GM23248 (cell line): Measurements from ENCODE around the gene ANKRD30B. TPM values are rescaled to one million over a fixed set of nuclear protein-coding genes. Genes with fewer than 3 reads are reported as not detected.
"Not testable (repeated sequence)": the region's sequence is repeated elsewhere in the genome, so short reads cannot be mapped to it uniquely, and the experiment has no call there.

ENCODE experiments used
- DNase-seq: peaks from one replicate; pipeline ENCODE4 v3.0.0-alpha.2; 2015
- H2AFZ ChIP-seq: fragments of 200-600 bp; sonication (generic); 2 replicates; pipeline ENCODE4 v1.6.1; 2016; ENCODE audit warnings: antibody characterized with exemption
- H3F3A ChIP-seq: fragments of 200-600 bp; sonication (generic); 2 replicates; pipeline ENCODE4 v1.6.1; 2016; ENCODE audit warnings: mild to moderate bottlenecking, antibody characterized with exemption, mixed run types; ENCODE audit not compliant: insufficient read depth
- H3K27ac ChIP-seq: fragments of 200-600 bp; sonication (generic); 2 replicates; pipeline ENCODE4 v1.5.1; 2016; ENCODE audit warnings: mild to moderate bottlenecking
- H3K27me3 ChIP-seq: fragments of 200-600 bp; sonication (generic); replicated peaks from 2 replicates; pipeline ENCODE4 v1.6.1; 2016; ENCODE audit warnings: mild to moderate bottlenecking; ENCODE audit not compliant: insufficient read depth
- H3K36me3 ChIP-seq: fragments of 200-600 bp; sonication (generic); 2 replicates; pipeline ENCODE4 v1.6.1; 2016; ENCODE audit warnings: low read depth, mild to moderate bottlenecking
- H3K4me1 ChIP-seq: fragments of 200-600 bp; sonication (generic); 2 replicates; pipeline ENCODE4 v1.6.1; 2016; ENCODE audit warnings: mild to moderate bottlenecking; ENCODE audit not compliant: insufficient read depth
- H3K4me2 ChIP-seq: fragments of 200-600 bp; sonication (generic); one replicate; pipeline ENCODE4 v1.6.1; 2016; ENCODE audit warnings: mild to moderate bottlenecking; ENCODE audit not compliant: unreplicated experiment
- H3K4me3 ChIP-seq: fragments of 200-600 bp; sonication (generic); 2 replicates; pipeline ENCODE4 v1.5.1; 2016; ENCODE audit warnings: mild to moderate bottlenecking
- H3K79me2 ChIP-seq: fragments of 200-600 bp; sonication (generic); 2 replicates; pipeline ENCODE4 v1.6.1; 2016; ENCODE audit warnings: mild to moderate bottlenecking; ENCODE audit not compliant: insufficient read depth
- H3K9ac ChIP-seq: fragments of 200-600 bp; sonication (generic); 2 replicates; pipeline ENCODE4 v1.6.1; 2016; ENCODE audit warnings: mild to moderate bottlenecking
- H3K9me2 ChIP-seq: fragments of 200-600 bp; sonication (generic); 2 replicates; pipeline ENCODE4 v1.6.1; 2016; ENCODE audit warnings: mixed run types, mild to moderate bottlenecking, moderate library complexity; ENCODE audit not compliant: insufficient read depth
- H3K9me3 ChIP-seq: fragments of 200-600 bp; sonication (generic); one replicate; pipeline ENCODE4 v1.6.1; 2017; ENCODE audit warnings: low read depth
- H4K20me1 ChIP-seq: fragments of 200-600 bp; sonication (generic); 2 replicates; pipeline ENCODE4 v1.6.0; 2016; ENCODE audit not compliant: insufficient read depth
- EZH2 ChIP-seq: fragments of 200-600 bp; sonication (generic); IDR thresholded peaks from 2 replicates; pipeline ENCODE4 v1.6.1; 2018; ENCODE audit warnings: antibody characterized with exemption, mild to moderate bottlenecking; ENCODE audit not compliant: insufficient read depth, poor library complexity, severe bottlenecking
- EZH2phosphoT487 ChIP-seq: fragments of 200-600 bp; sonication (generic); IDR thresholded peaks from 2 replicates; pipeline ENCODE4 v1.6.1; 2018; ENCODE audit warnings: antibody characterized with exemption, moderate library complexity, mild to moderate bottlenecking, low read depth; ENCODE audit not compliant: insufficient read depth
- whole genome bisulfite sequencing, 2 experiments: methylation state at CpG; one replicate each; pipeline ENCODE4 v1.1.6; 2015 to 2017; ENCODE audit warnings: low lambda C conversion rate in 2 of 2, low coverage in 1 of 2; ENCODE audit errors: missing lambda C conversion rate in 2 of 2; 5-methylcytosine and 5-hydroxymethylcytosine counted together
- in situ Hi-C: fragments of 300-500 bp; cut with MboI; formaldehyde crosslinking; loops from 2 replicates; pipeline ENCODE4 v1.15.0; 2020
- polyA plus RNA-seq: library from polyadenylated mRNA; unstranded; fragments of >200 nt; fragmentation: Nextera tagmentation; extraction: Ambion mirVana; gene quantifications from 2 replicates; pipeline ENCODE4 v1.2.1, GENCODE V29; 2016
- total RNA-seq: library from RNA; depleted of rRNA; stranded (reverse); fragments of >200 nt; shearing (Covaris generic); gene quantifications from 2 replicates; pipeline ENCODE4 v1.2.3, GENCODE V29; 2014

ANKRD30B gene
- total and polyA plus RNA-seq, 2 experiments from 2014 or later: not detected

DNA sequence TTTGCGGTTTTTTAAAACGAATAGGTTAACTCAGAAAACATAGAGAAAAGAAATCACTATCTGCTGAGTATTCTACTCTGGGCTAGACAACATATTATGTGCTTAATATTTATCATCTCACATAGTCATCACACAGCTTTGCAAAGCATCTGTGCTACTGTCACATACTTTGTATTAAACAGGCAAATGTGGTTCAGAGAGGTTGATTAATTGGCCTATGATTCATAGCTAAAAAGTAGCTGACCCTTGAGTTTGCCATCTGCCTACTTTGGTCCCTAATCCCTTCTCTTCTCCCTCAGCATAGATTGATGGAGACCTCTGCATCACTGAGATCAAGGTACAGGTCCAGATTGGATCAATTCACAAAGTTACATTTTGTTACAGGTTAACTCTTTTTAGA, 21.4 kb downstream of the ANKRD30B start:
- Histone ChIP-seq H3K4me1 (no peaks in the 10 kb centered on the region), H3K27ac (no peak overlapping the region), H3K27me3 (no peaks in the 10 kb centered on the region), H3K36me3 (no peaks in the 10 kb centered on the region), H3F3A (no peaks in the 10 kb centered on the region), H3K9me2 (no peaks in the 10 kb centered on the region), H4K20me1 (no peaks in the 10 kb centered on the region), H3K4me2 (no peak overlapping the region), H3K79me2 (no peaks in the 10 kb centered on the region), H3K9ac (no peak overlapping the region), H3K4me3 (no peak overlapping the region), H2AFZ (no peak overlapping the region), H3K9me3 (no peaks in the 10 kb centered on the region)
- DNase-seq: no peak
- TF ChIP-seq EZH2phosphoT487 (no peak), EZH2 (no peak)
- in situ Hi-C loops: no loop called here
- 28 to 56% methylated on average over 2 of the region's 2 CpGs for WGBS, 2 experiments

- no peaks in the 10 kb centered on the region for H3K27me3 ChIP-seq
- H3K9me3 ChIP-seq: peaks cover 3% of the 10 kb centered on the region
- H3K9ac ChIP-seq: no peak overlapping the region
- H3K27ac ChIP-seq: no peak overlapping the region
- H2AFZ ChIP-seq: no peak overlapping the region
- H4K20me1 ChIP-seq: no peaks in the 10 kb centered on the region
- no peak overlapping the region for H3K4me2 ChIP-seq
- no peaks in the 10 kb centered on the region for H3K79me2 ChIP-seq
- no peak overlapping the region for H3K4me3 ChIP-seq
- no peak for TF ChIP-seq EZH2phosphoT487
- no peak for TF ChIP-seq EZH2
- H3K9me2 ChIP-seq: no peaks in the 10 kb centered on the region
- WGBS, 2 experiments: 37 to 39% methylated on average over 2 of the region's 2 CpGs
- H3F3A ChIP-seq: no peaks in the 10 kb centered on the region
- no peaks in the 10 kb centered on the region for H3K36me3 ChIP-seq
- in situ Hi-C loops: no loop called here
- no peak for DNase-seq
- no peaks in the 10 kb centered on the region for H3K4me1 ChIP-seq
Observed at GRCh38 chr18:14776801-14777200, 28.8 kb downstream of the ANKRD30B start.

GRCh38 chr18:14781671-14782070, 33.7 kb downstream of the ANKRD30B start:
- Histone ChIP-seq H4K20me1 (no peaks in the 10 kb centered on the region), H3K9me2 (no peaks in the 10 kb centered on the region), H3K36me3 (no peaks in the 10 kb centered on the region), H2AFZ (no peak overlapping the region), H3K9me3 (peaks cover 3% of the 10 kb centered on the region), H3K79me2 (no peaks in the 10 kb centered on the region), H3K4me1 (no peaks in the 10 kb centered on the region), H3F3A (no peaks in the 10 kb centered on the region), H3K4me3 (no peak overlapping the region), H3K27ac (no peak overlapping the region), H3K4me2 (no peak overlapping the region), H3K9ac (no peak overlapping the region), H3K27me3 (no peaks in the 10 kb centered on the region)
- no peak for DNase-seq
- WGBS, 2 experiments: 17 to 24% methylated on average over 3 of the region's 3 CpGs
- in situ Hi-C loops: no loop called here
- TF ChIP-seq EZH2phosphoT487 (no peak), EZH2 (no peak)

DNA sequence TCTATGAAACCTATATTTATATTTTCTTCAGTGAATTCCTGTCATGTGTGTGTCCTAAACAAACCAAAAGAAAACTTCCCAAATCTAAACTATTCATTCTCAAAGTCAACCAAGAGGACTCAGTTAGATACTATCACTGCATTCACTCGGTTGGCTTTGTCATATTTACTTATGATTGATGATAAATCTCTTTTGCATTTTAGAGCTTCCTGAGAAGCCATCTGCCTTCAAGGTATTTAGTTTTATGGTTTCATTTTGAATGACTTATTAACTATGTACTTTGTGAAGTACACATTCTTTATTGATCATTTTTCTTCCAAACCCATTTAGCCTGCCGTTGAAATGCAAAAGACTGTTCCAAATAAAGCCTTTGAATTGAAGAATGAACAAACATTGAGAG, 36.2 kb downstream of the ANKRD30B start:
- Histone ChIP-seq H3K9me3 (peaks cover 2% of the 10 kb centered on the region), H3K4me3 (no peak overlapping the region), H3K4me1 (no peaks in the 10 kb centered on the region), H3K4me2 (no peak overlapping the region), H3K9ac (no peak overlapping the region), H3K36me3 (no peaks in the 10 kb centered on the region), H3K9me2 (no peaks in the 10 kb centered on the region), H3K79me2 (no peaks in the 10 kb centered on the region), H4K20me1 (no peaks in the 10 kb centered on the region), H3K27me3 (no peaks in the 10 kb centered on the region), H3K27ac (no peak overlapping the region), H3F3A (no peaks in the 10 kb centered on the region), H2AFZ (no peak overlapping the region)
- no peak for TF ChIP-seq EZH2
- TF ChIP-seq EZH2phosphoT487: no peak
- no peak for DNase-seq
- 25 to 27% methylated on average over 2 of the region's 2 CpGs for WGBS, 2 experiments
- in situ Hi-C loops: no loop called here

GRCh38 chr18:14796876-14797275, 48.9 kb downstream of the ANKRD30B start:
- H3K9me2 ChIP-seq, H3K4me2 ChIP-seq, H3K4me1 ChIP-seq, H3F3A ChIP-seq, H2AFZ ChIP-seq, H3K27me3 ChIP-seq, H3K9me3 ChIP-seq, H3K79me2 ChIP-seq, H3K36me3 ChIP-seq, H3K4me3 ChIP-seq, H3K9ac ChIP-seq, in situ Hi-C loops, H3K27ac ChIP-seq, H4K20me1 ChIP-seq, DNase-seq: not testable (repeated sequence)
- 21 to 29% methylated on average over 3 of the region's 3 CpGs for WGBS, 2 experiments

GRCh38 chr18:14797969-14798764, 50.2 kb downstream of the ANKRD30B start:
- H3K4me3 ChIP-seq: not testable (repeated sequence)

GRCh38 chr18:14811081-14811480, 63.1 kb downstream of the ANKRD30B start:
- H3K9ac ChIP-seq, DNase-seq, H3K36me3 ChIP-seq, H3K4me3 ChIP-seq, H3K4me1 ChIP-seq, in situ Hi-C loops, H2AFZ ChIP-seq, H3K4me2 ChIP-seq, H4K20me1 ChIP-seq, H3K27me3 ChIP-seq, H3K9me3 ChIP-seq, H3K79me2 ChIP-seq, H3K9me2 ChIP-seq, H3K27ac ChIP-seq, H3F3A ChIP-seq: not testable (repeated sequence)
- WGBS, 2 experiments: 50 to 59% methylated on average over 13 of the region's 13 CpGs

More at GRCh38 chr18:14797969-14798764, 50.2 kb downstream of the ANKRD30B start:
- H3K36me3 ChIP-seq, H3K9me3 ChIP-seq, in situ Hi-C loops, H3F3A ChIP-seq, H2AFZ ChIP-seq, H3K79me2 ChIP-seq, H3K9ac ChIP-seq, H4K20me1 ChIP-seq, H3K27ac ChIP-seq, H3K4me1 ChIP-seq, H3K27me3 ChIP-seq, H3K4me2 ChIP-seq, H3K9me2 ChIP-seq, DNase-seq: not testable (repeated sequence)
- whole genome bisulfite sequencing, 2 experiments: 47 to 61% methylated on average over 12 of the region's 12 CpGs
